HepG2 (cell line): ENCODE results near the gene F7. TPM values are rescaled to one million over a fixed set of nuclear protein-coding genes. Genes with fewer than 3 reads are reported as not detected.

Experiments used
- ATAC-seq: fragments of 200-7000 bp; cut with Tn5 transposase; 3 replicates; pipeline ENCODE4 v1.9.1; 2020; ENCODE audit warnings: mild to moderate bottlenecking, moderate library complexity
- BruUV-seq: library from RNA; stranded (reverse); fragments of 400-500 nt; replicated peaks from 2 replicates; lab custom pipeline; 2021; lab: Mats Ljungman, UMichigan
- CTCF ChIA-PET: fragments of 300-600 bp; formaldehyde crosslinking; extraction: SDS; loops from one replicate; lab custom pipeline; 2021; ENCODE audit warnings: low total read pairs, inconsistent platforms, low intra/inter-chr PET ratio; lab: Yijun Ruan, JAX
- POLR2A ChIA-PET: fragments of 350-600 bp; sonication (Branson Sonifier 250); formaldehyde crosslinking; loops from one replicate; lab custom pipeline; 2020; ENCODE audit warnings: antibody characterized with exemption, inconsistent platforms; lab: Yijun Ruan, JAX
- DNase-seq: peaks from one replicate; pipeline ENCODE4 v3.0.0-alpha.2; 2015; ENCODE audit warnings: low spot score
- FAIRE-seq: peaks from 3 replicates; lab custom pipeline; 2011; peaks lifted over from hg19 to GRCh38; lab: Jason Lieb, UNC
- H2AFZ ChIP-seq: one replicate; pipeline ENCODE4 v1.6.1; 2011; ENCODE audit warnings: low read length, inconsistent platforms
- H3K27ac ChIP-seq: fragments of 300-600 bp; 3 replicates; pipeline ENCODE4 v1.8.0; 2011; ENCODE audit warnings: mixed run types, mild to moderate bottlenecking, mixed read lengths, low read length, inconsistent platforms; ENCODE audit not compliant: insufficient read depth; ENCODE audit errors: extremely low read length
- H3K27me3 ChIP-seq, 2 experiments: fragments of 200-600 bp in 1 of 2; 2 replicates in 1 of 2; 3 replicates in 1 of 2; pipeline versions ENCODE4 v1.6.0 to v1.8.0; 2011; ENCODE audit warnings: low read length in 2 of 2, mild to moderate bottlenecking in 2 of 2, moderate library complexity in 2 of 2, inconsistent platforms in 1 of 2; ENCODE audit not compliant: insufficient read depth in 2 of 2, control insufficient read depth in 1 of 2
- H3K36me3 ChIP-seq, 2 experiments: fragments of 200-600 bp in 1 of 2; replicated peaks in 1 of 2; 2 replicates in 1 of 2; 3 replicates in 1 of 2; pipeline versions ENCODE4 v1.5.1 to v1.8.0; 2011; ENCODE audit warnings: low read length in 2 of 2, inconsistent platforms in 1 of 2; ENCODE audit not compliant: insufficient read depth in 2 of 2, control insufficient read depth in 1 of 2
- H3K4me1 ChIP-seq: 2 replicates; pipeline ENCODE4 v1.5.1; 2012; ENCODE audit warnings: low read length, inconsistent platforms; ENCODE audit not compliant: insufficient read depth
- H3K4me2 ChIP-seq: 2 replicates; pipeline ENCODE4 v1.6.0; 2011; ENCODE audit warnings: low read depth, low read length, inconsistent platforms
- H3K4me3 ChIP-seq, 3 experiments: fragments of 200-600 bp in 1 of 3; sonication (generic), shearing (Covaris generic) in 1 of 3; replicated peaks in 1 of 3; 2 replicates each; pipeline ENCODE4 v1.5.1; 2011 to 2016; ENCODE audit warnings: low read length in 3 of 3, inconsistent platforms in 2 of 3, low read depth in 2 of 3, mild to moderate bottlenecking in 2 of 3, control low read depth in 1 of 3, mixed read lengths in 1 of 3; ENCODE audit not compliant: insufficient read depth in 1 of 3
- H3K79me2 ChIP-seq: one replicate; pipeline ENCODE4 v1.6.1; 2011; ENCODE audit warnings: low read length, inconsistent platforms; ENCODE audit not compliant: insufficient read depth
- H3K9ac ChIP-seq: 2 replicates; pipeline ENCODE4 v1.6.0; 2011; ENCODE audit warnings: mild to moderate bottlenecking, low read depth, low read length, inconsistent platforms; ENCODE audit not compliant: insufficient read depth
- H3K9me3 ChIP-seq: 2 replicates; pipeline ENCODE4 v1.5.1; 2012; ENCODE audit warnings: mild to moderate bottlenecking, low read length
- H4K20me1 ChIP-seq: 2 replicates; pipeline ENCODE4 v1.6.0; 2011; ENCODE audit warnings: inconsistent platforms, mild to moderate bottlenecking, low read length, moderate library complexity; ENCODE audit not compliant: insufficient read depth
- ASH2L ChIP-seq: fragments of 300-600, 200-600 bp; sonication (generic); IDR thresholded peaks from 2 replicates; pipeline ENCODE4 v1.7.0; 2017; ENCODE audit warnings: low read depth, mild to moderate bottlenecking, moderate library complexity, mixed read lengths, low read length; ENCODE audit not compliant: insufficient read length
- FOXO1 ChIP-seq: sonication (generic); formaldehyde crosslinking; IDR thresholded peaks from 2 replicates; pipeline ENCODE4 v1.4.0; 2020; ENCODE audit warnings: missing genetic modification reagents
- KAT8 ChIP-seq: IDR thresholded peaks from 2 replicates; pipeline ENCODE4 v1.6.1; 2016; ENCODE audit warnings: missing genetic modification reagents, missing compliant biosample characterization
- KDM5A ChIP-seq: fragments of 200-600 bp; sonication (generic); IDR thresholded peaks from 2 replicates; pipeline ENCODE4 v1.7.0; 2018; ENCODE audit warnings: antibody characterized with exemption, mild to moderate bottlenecking, low read length, borderline replicate concordance
- MBNL3 ChIP-seq: fragments of 250-450 bp; sonication (Bioruptor Pico); conservative IDR thresholded peaks from 2 replicates; pipeline ENCODE4 v1.8.0; 2022; ENCODE audit warnings: mild to moderate bottlenecking, inconsistent platforms
- MLXIP ChIP-seq: sonication (generic); formaldehyde crosslinking; IDR thresholded peaks from 2 replicates; pipeline ENCODE4 v1.9.0; 2021; ENCODE audit warnings: missing genetic modification reagents, borderline replicate concordance
- NR1H2 ChIP-seq: sonication (generic); formaldehyde crosslinking; IDR thresholded peaks from 2 replicates; pipeline ENCODE4 v1.8.1; 2022; ENCODE audit warnings: low read depth, missing genetic modification reagents, borderline replicate concordance
- NR2F1 ChIP-seq, 2 experiments: fragments of 450-650 bp in 1 of 2; formaldehyde crosslinking in 1 of 2; IDR thresholded peaks; 2 replicates each; pipeline versions ENCODE4 v1.5.0 to v1.6.1; 2016 to 2020; ENCODE audit warnings: mild to moderate bottlenecking in 1 of 2, missing compliant biosample characterization in 1 of 2, missing genetic modification reagents in 1 of 2, moderate library complexity in 1 of 2
- RBM39 ChIP-seq: fragments of 200-400 bp; formaldehyde crosslinking; IDR thresholded peaks from one replicate; pipeline ENCODE4 v1.6.1; 2018; ENCODE audit warnings: antibody characterized with exemption, mild to moderate bottlenecking, low read depth, low read length; ENCODE audit not compliant: poor library complexity, severe bottlenecking
- SRSF4 ChIP-seq: fragments of 200-400 bp; formaldehyde crosslinking; IDR thresholded peaks from one replicate; pipeline ENCODE4 v1.6.1; 2018; ENCODE audit warnings: mild to moderate bottlenecking, low read depth, low read length, moderate library complexity; ENCODE audit not compliant: poor library complexity, severe bottlenecking
- TEAD3 ChIP-seq: optimal IDR thresholded peaks from 2 replicates; pipeline ENCODE3; 2016; ENCODE audit warnings: borderline replicate concordance
- ZBTB10 ChIP-seq: sonication (generic); formaldehyde crosslinking; IDR thresholded peaks from 2 replicates; pipeline ENCODE4 v1.4.0; 2020; ENCODE audit warnings: missing genetic modification reagents, borderline replicate concordance
- ZNF335 ChIP-seq: sonication (generic); formaldehyde crosslinking; IDR thresholded peaks from 2 replicates; pipeline ENCODE4 v1.4.0; 2020; ENCODE audit warnings: missing genetic modification reagents
- ZSCAN20 ChIP-seq: sonication (generic); formaldehyde crosslinking; IDR thresholded peaks from 2 replicates; pipeline ENCODE4 v1.4.0; 2020; ENCODE audit warnings: missing genetic modification reagents, mild to moderate bottlenecking, borderline replicate concordance
- WGBS: methylation state at CpG from one replicate; pipeline ENCODE4 v1.1.6; 2017; ENCODE audit warnings: low lambda C conversion rate; 5-methylcytosine and 5-hydroxymethylcytosine counted together
- in situ Hi-C: cut with HindIII; loops from 2 replicates; pipeline ENCODE4 v1.10.0; 2017; ENCODE audit warnings: low pct_unique_long_range_greater_than_20kb; ENCODE audit not compliant: extremely low pct_ligation_motif_present
- intact Hi-C: fragments of 100-400 bp; cut with micrococcal nuclease; formaldehyde crosslinking; loops from one replicate; pipeline ENCODE4 v1.10.0; 2022; ENCODE audit not compliant: unreplicated experiment
- polyA plus RNA-seq, 8 experiments: library from polyadenylated mRNA; depleted of rRNA in 3 of 8; stranded (reverse) in 7 of 8; unstranded in 1 of 8; fragments of >200 nt; fragmentation: Illumina TruSeq in 4 of 8; extraction: Trizol in 4 of 8; gene quantifications; 2 replicates each; pipeline versions ENCODE4 v1.2.1 to v1.2.3, GENCODE V29; 2011 to 2016; ENCODE audit warnings: low read depth in 4 of 8, missing spikeins in 1 of 8, mixed read lengths in 1 of 8; ENCODE audit not compliant: insufficient read depth in 1 of 8
- total RNA-seq, 5 experiments: library from RNA; depleted of rRNA; stranded (reverse); fragments of >200 nt; fragmentation: Illumina TruSeq; extraction: Trizol; gene quantifications; 2 replicates each; pipeline ENCODE4 v1.2.3, GENCODE V29; 2016; ENCODE audit warnings: low read depth in 1 of 5

The F7 gene
- total and polyA plus RNA-seq, 2 of the 13 experiments (the other 11 are each of a cell fraction or from before 2014, with no cell fraction given) = 12.6 to 26.5 TPM

- TF ChIP-seq ZBTB10 (CRISPR knock-in tag) = no peak
- no peak for TF ChIP-seq MLXIP (CRISPR knock-in tag)
- no peak for TF ChIP-seq ZSCAN20 (CRISPR knock-in tag)
Observed at GRCh38 chr13:113138792-113139551, 33.4 kb downstream of the F7 start (continued).

- peak overlapping the region; percentile 60 for H3K4me2 ChIP-seq
- peak overlapping the region in 1 of 3 experiments; percentile 1; a peak in 1 of 6 replicates for H3K4me3 ChIP-seq
- peak; percentile 77 for ATAC-seq
- H3K4me1 ChIP-seq = peaks cover 49% of the 10 kb centered on the region
- DNase-seq = peak; percentile 54
- ChIA-PET CTCF (no interaction called here), POLR2A (interaction anchor here (1.0 to 2.3 kb wide), 5 partner anchors 11 to 70 kb away, joined by 3 to 32 read pairs (median 5); partner anchors contain the start of genes CUL4A, F10 and F7)
- in situ Hi-C loops = no loop called here
- WGBS = 14% methylated on average over 5 of the region's 5 CpGs
- H3K36me3 ChIP-seq = peaks cover 11 to 33% of the 10 kb centered on the region in 2 experiments; a peak in 4 of 5 replicates
- H3K79me2 ChIP-seq = no peaks in the 10 kb centered on the region
- H3K9me3 ChIP-seq = no peaks in the 10 kb centered on the region
- intact Hi-C loops = loop anchor here (1.0 kb wide), 1 partner anchor 11 kb away; no protein-coding TSS in a partner anchor
- H2AFZ ChIP-seq = no peak overlapping the region
- FAIRE-seq = no peak
- H3K9ac ChIP-seq = 0 out of 2 replicates have a peak overlapping the region, but pooled peaks have one; percentile 18
- H3K27me3 ChIP-seq = no peaks in the 10 kb centered on the region
- H4K20me1 ChIP-seq = no peaks in the 10 kb centered on the region
- no TSS peak for BruUV-seq
- peak overlapping the region; percentile 72 for H3K27ac ChIP-seq
- TF ChIP-seq ASH2L (peak; percentile 38), SRSF4 (no peak), NR2F1 (CRISPR knock-in tag; IDR thresholded peaks at IDR 0.05) (peak in 1 of 2 experiments; percentile 78; a peak in 3 of 4 replicates), TEAD3 (CRISPR knock-in tag) (peak; percentile 65), FOXO1 (CRISPR knock-in tag) (peak; percentile 86; the same call in 1 of the 2 replicates), RBM39 (no peak), KAT8 (no peak), NR1H2 (CRISPR knock-in tag) (no peak), ZNF335 (CRISPR knock-in tag) (no peak), MBNL3 (CRISPR knock-in tag) (no peak), KDM5A (no peak)
Observed at GRCh38 chr13:113139577-113139976, 34.0 kb downstream of the F7 start.
